Caki2 (cell line): ENCODE results near the gene TRAF1. TPM values are rescaled to one million over a fixed set of nuclear protein-coding genes. Genes with fewer than 3 reads are reported as not detected.

Experiments
- DNase-seq: peaks from one replicate; pipeline ENCODE4 v3.0.0-alpha.2; 2015; ENCODE audit warnings: low read depth
- in situ Hi-C: cut with HindIII; loops from 2 replicates; pipeline ENCODE4 v1.10.0; 2016; ENCODE audit warnings: low sequenced_read_pairs, low pct_unique_long_range_greater_than_20kb, mixed read lengths
- total RNA-seq: library from RNA; depleted of rRNA; stranded (reverse); fragments of >200 nt; shearing (Covaris generic); gene quantifications from 2 replicates; pipeline ENCODE4 v1.2.3, GENCODE V29; 2014; ENCODE audit warnings: low replicate concordance

The TRAF1 gene
- total RNA-seq, 1 experiment from 2014 or later: 5.0 TPM

DNA sequence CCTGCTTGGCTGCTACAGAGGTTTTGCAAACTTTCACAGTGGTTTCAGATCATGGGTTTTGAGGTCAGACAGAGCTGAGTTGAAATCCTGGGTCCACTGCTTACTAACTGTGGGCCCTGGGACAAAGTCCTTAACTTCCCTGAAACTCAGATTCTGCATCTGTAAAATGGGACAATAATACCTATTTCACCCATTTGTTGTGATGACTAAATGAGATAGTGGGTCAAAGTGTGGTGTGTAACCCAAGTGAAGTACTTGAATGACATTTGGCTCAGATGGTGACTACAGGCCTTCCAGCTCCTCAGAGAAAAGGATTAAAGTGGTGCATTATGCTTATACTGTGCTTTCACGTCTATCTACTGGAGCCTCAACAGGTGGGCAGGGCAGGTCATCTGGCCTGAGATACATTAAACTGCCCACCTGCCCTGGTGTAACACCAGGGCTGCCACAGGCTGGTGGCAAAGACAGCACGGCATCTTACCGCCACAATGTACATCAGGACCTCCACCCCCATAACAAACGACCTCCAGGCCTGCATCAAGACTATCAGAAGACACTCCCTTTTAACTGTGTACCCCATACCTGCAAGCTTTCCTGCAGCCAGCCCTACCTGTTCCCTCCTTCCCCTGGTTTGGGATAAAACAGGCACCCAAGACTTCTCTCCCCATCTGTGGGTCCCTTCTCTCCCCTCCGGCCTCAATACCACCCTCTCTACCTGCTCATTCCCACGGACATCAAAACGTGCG, 846 bp upstream of the TRAF1 start:
- no peak for DNase-seq
- in situ Hi-C loops: no loop called here

DNA sequence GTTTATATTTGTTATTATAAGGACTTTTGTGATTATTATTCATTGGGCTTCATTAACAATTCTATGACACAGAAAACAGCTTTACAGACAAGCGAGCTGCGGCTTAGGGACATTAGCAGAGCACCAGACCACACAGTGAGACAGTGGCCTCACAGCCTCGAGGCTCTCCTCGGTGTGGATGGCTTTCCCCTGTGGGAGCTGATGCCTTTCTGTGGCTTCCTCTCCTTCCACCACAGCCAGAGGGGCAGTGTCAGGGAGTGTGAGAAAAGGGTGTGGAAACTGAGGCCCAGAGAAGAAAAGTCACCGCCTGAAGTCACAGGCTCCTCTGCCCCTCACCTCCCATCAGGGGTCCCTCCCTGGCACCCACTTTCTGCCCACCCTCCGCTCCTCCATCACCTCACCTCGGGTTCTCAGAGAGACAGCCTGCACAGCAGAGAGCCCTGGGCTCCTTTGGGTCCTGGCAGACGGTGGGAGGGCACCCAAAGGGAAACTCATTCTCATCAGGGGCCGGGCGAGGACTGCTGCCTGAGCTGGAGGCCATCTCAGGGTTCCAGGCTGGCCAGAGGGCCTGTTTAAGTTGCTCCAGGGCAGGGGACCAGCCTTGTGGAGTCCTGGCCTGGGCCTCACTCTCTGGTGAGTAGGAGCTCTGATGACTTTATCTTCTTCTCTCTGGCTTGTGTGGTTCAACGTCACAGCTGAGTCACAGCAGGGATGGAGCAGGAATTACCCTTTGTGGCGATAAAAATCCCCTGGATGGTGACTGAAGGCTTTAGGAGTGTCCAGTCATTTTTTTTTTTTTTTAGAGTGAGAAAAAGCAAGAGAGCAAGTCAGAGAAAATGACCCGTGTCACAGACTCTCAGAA, 830 bp downstream of the TRAF1 start:
- peak; percentile 85 for DNase-seq

DNA sequence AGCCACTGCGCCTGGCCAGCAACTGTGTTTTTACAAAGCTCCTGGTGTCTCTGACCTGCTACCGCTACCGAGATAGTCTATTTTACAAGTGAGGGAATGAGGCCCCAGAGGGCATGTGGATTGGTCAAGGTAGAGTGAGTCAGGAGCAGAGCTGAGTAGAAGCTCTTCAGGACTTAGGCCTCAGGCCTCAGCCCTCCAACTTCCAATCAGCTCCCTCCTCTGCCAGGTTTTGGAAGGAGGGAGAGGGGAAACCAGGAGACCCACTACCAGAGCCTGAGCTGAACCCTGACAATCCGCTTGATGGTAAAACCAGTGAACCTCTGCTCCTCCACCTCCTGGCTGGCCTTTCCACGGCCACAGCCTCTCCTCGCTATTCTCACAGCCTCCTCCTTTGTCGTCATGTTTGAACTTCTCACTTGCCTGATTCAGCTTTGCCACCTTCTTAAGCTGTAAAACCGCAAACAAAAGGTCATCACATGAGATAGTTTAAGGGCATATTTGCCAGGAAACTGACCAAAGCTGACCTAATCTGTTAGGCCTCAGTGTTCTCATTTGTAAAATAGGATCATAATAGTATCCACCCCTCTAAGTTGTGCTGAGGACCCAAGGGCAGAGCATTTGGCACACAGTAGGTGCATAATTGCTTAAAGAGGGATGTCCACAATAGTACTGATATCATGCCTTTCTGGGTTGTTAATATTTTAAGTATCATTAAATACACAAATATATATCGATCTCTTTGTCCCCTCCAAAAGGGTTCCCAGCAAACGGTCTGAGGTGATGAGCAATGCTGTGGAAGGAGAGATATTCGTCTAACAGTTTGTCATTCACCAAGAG, 1.7 kb downstream of the TRAF1 start:
- peak; percentile 41 for DNase-seq
- in situ Hi-C loops: no loop called here

More for the DNA sequence above, 830 bp downstream of the TRAF1 start:
- in situ Hi-C loops: no loop called here

DNA sequence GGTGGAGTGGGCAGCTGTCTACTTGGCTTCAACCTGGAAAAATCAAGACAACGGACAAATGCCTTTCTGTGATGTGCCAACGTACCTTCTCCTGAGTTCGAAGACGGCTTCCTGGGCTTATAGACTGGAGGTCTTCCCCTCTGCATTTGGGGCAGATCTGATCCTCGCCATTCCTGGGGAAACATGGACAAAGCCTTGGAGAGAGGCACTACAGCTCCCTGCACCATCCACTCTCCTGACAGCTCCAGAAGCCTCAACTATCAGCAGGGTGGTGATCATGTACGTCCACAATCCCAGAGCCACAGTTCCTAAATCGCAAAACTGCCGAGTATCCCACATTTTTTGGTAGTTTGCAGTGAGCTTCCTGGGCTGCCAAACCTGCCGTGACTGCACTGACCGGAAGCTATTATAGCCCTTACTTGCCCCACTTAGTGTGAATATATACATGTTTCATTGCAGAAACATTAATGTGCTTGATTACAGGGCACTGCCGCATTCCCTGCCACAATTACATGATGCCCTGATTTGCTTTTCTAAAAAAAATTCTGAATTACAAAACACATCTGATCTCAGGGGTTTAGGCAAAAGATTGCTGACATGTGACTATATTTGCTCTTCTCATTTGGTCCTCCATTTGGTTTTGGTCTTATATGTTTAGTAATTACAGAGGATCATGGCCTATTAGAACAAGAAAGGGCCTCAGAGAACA, 2.8 kb downstream of the TRAF1 start:
- in situ Hi-C loops: no loop called here

DNA sequence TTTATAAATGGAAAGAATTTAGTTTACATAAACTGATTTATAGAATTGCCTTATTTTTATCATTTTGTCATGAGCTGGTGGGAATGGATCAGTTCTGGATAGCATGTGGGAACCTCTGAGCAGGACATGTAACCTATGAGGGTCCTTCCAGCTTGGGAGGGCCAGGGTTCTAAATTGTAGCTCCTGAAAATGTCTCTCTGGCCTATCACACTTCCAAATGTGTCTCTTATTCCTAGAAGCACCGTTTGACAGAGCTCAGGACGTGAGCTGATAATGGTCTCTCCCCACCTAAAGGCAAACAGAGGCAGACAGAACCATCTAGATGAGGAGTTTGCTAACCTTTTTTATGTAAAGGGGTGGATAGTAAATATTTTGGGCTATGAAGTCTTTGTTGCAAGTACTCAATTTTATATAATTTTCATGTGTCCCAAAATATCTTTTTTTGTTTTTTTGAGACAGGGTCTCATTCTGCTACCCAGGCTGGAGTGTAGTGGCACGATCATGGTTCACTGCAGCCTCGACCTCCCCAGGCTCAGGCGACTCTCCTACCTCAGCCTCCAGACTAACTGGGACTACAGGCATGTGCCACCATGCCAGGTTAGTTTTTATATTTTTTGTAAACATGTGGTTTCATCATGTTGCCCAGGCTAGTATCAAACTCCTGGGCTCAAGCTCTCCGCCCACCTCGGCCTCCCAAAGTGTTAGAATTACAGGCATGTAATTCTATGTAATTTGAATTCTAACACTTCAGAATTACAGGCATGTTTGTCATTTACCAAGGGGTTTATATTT, 4.0 kb downstream of the TRAF1 start:
- in situ Hi-C loops: no loop called here
- DNase-seq: no peak

More for the DNA sequence above, 2.8 kb downstream of the TRAF1 start:
- no peak for DNase-seq

DNA sequence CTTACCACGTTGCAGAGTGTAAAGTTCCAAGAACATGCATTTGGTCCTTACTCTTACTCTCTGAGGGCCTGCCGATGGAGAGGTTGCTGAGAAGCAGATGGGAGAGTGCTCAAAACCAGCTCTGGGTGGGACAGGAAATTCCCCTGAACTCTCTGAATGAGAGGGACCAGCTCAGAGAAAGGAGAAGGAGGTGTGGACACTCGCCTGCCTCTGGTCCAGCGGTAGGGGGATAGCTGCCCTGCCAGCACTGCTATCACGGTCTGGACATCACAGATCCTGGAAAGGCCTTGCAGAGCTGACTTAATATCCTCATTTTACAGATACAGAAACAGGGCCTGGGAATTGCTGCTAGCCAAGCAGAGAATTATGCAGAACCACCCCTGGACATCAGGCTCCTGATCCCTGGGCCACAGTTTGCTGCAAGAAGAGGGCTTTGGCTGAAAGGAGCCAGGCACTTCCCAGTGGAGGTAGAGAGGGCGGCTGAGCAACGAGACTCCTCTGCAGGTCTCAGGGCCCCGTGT, 4.9 kb downstream of the TRAF1 start:
- no peak for DNase-seq
- in situ Hi-C loops: no loop called here

DNA sequence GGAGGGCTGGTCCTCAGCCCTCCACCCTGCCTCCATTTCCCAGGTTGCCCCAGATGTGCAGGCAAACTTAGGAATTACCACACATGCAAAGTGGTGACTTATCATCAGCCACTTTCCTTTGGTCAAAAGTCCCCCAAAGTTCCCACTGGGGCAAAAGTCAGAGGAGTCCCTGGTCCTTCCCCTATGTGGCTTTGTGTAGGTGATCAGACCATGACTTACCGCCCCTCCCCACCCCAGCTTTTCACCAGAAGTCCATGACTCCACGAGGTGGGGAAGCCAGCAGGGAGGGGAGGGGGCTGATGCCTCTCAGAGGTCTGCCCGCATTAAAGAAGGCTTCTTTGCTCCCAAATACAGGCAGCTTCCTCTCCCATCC, 5.8 kb downstream of the TRAF1 start:
- in situ Hi-C loops: no loop called here
- no peak for DNase-seq

DNA sequence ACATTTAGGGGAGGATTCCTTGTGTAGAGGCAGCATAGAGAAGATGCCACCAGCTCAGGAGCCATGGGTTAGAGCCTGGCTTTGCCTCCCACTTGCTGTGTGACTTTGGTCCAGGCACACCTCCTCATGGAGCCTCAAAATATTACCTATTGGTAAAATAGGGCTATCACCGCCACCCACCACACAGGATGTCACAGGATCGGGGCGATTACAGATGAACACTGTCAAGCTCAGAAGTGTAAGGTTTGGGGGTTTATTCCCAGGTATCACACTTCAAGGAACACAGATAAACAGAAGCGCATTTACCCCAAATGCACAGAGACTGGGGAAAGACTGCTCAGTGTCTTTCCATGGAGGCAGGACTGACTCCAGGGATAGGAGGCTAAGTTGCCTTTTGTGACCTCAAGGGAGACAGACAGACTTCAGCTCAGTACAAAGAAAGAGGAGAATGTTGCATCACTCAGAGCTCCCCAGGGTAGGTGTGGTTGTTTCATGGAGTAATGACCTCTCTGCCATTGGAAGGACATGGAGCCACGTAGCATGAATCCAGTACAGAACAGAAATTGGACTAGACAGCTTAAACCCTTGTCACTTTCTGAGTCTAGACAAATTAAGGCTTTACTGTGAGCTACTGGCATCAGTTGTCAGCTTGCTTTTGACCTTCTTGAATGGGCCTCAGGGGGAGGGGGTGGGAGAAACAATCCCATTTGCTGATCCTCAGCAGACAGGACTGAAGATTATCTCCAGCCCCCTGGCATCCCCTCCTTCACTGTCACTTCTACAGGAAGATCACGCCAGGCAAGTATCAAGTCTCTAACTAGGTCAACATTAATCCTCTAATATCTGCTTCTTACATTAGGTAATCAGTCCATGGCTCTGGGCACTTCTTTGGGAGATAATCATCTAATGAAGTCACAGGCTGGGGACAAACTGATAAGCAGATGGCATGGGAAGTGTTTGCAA, 6.5 kb downstream of the TRAF1 start:
- in situ Hi-C loops: no loop called here

DNA sequence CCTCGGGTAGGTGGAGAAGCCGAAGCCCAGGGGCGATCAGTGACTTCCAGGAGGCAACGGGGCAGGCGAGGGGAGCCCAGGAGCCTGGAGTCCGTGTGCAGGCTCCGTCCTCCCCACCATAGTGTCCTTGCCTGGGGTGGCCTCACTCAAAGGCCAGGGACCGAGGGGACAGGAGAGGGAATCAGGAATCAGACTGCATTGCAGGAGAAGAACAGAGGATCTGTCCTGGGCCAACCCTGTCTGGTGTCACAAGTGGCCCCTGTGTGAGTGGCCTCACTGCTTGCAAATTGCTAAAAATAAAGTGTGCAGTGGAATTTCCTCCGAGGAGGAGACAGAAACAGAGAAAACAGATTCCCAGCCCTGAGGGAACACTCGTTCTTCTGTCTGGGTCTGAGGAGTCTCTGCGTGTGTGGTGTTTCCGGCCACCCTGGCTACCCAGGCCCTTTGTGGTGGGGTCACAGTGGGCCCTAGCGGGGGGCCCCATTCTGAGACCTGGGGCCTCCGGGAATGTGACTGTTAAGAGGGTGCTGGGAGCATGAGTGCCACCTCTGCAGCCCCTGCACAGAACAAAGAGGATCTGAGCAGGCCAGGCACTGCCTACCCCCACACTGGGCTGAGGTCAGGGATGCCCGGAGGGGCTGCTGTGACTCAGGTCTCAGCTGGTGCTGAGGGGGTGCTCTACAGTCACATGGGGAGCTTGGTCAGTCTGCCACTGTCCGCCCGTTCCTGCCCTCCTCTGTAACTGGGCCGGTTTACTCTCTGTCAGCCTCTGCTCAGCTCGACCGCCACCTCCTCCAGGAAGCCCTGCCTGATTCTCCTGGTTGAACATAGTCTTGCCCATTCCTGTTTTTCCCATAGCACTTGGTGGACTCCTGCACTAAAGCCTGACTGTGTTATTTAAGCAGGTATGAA, 7.4 kb downstream of the TRAF1 start:
- no peak for DNase-seq
- in situ Hi-C loops: no loop called here

More for the DNA sequence above, 6.5 kb downstream of the TRAF1 start:
- no peak for DNase-seq

DNA sequence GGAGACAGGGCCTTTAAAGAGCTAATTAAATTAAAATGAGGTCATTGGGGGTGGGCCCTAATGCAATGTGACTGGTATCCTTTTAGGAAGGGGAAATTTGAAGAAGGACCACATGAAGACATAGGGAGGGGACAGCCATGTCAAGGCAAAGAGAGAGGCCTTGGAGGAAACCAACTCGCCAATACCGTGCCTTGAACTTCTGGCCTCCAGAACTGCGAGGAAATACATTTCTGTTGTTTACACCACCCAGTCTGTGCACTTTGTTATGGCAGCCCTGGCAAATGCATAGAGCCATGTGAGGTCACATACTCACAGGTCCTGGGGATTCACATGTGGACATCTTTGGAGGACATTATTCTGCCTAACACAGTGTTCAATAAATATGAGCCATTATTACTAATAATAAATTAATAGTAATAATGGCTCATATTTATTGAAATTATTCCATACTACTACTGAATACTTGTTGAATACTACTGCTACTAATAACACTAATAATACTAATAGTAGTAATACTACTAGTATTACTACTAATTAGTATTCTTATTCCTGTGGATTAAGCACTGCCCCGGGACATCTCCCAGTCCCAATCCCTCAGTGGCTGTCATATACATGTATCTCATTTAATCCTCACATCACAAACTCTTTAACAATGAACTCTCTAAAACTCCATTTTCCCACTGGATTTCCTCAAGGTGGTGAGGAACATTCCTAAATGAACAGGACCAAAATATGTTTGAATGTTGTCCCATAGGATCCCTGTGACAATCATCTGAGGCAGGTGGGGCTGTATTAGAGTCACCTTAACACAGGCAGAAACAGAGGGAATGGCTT, 8.4 kb downstream of the TRAF1 start:
- in situ Hi-C loops: no loop called here
- no peak for DNase-seq

DNA sequence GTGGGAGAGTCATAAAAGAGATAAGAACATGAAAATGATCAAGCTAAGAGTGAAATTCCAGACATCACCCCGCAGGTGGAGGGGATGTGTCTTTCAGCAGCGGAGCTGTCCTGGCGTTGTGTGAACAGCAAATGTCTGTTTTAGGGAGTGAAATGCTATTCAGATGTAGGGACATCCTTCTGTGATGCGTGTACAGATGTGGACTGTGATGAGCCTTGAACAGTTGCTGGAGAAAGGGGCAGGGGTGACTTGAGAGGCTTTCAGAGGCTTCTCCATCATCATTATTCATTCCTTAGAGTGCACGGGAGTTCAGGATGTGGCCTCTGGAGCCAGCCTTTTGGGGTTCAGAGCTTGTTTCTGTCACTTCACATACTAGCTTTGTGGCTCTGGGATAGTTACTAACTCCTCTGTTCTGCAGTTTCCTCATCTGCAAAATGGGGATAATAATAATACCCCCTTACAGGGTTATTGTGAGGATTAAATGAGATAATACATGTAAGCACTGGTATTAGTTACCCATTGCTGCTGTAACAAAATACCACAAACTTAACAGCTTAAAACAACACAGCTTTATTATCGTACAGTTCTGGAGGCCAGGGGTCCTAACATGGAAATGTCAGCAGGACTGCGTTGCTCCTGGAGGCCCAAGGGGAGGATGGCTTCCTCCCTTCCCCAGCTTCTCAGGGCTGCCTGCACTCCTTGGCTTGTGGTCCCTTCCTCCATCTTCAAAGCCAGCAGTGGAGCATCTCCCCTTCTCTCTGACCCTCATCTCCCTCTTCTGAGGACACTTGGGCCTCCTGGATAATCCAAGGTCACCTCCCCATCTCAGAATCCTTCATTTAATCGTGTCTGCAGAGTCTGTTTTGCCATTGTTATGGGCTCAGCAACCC, 9.4 kb downstream of the TRAF1 start:
- in situ Hi-C loops: no loop called here
- DNase-seq: no peak

DNA sequence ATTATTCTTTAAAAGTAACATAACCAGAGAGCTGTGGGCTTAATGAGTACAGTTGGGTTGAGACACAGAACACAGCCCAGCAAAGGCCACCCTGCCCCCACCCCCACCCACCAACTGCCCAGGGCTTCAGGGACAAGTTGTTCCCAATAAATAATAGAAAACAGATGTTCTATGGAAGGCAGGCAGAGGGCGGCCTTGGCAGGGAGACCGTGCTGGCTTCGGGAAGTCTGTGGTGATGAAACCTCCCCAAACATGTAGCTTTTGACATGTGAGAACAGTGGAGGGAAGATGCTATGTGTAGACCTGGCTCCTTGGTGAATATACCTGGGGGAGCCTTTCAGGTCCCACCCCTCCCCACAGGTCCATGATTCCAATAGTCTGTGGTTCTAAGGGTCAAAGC, 10.0 kb downstream of the TRAF1 start:
- in situ Hi-C loops: no loop called here
- DNase-seq: no peak

DNA sequence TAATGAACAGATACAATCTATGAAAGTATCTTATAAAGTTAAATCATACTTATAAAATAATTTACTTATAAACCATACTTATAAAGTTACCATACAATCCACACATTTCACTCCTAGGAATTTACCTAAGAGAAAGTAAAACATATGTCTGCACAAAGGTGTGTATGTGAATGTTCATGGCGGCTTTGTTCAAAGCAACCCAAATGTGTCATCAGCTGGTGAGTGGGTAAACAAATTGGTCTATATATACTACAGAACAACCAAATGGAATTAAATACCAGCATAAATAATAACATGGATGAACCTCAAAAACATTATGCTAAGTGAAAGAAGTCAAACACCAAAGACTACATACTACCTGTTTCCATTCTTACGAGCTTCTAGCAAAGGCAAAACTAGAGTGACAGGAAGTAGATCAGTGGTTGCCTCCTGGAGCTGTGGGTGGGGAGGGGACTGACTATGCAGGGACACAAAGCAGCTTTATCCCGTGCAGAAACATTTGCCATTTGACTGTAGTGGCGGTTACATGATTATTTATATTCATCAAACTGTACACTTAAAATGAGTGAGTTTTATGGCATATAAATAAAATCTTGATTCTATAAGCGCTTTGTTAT, 10.6 kb downstream of the TRAF1 start:
- DNase-seq: no peak
- in situ Hi-C loops: no loop called here
